Panc1 (cell line): ENCODE data around the gene MED13L. TPM values are rescaled to one million over a fixed set of nuclear protein-coding genes. Genes with fewer than 3 reads are reported as not detected.

Experiments used
- ATAC-seq: fragments of 200-7000 bp; cut with Tn5 transposase; 2 replicates; pipeline ENCODE4 v1.9.1; 2020; ENCODE audit warnings: mild to moderate bottlenecking, moderate library complexity
- BruUV-seq: library from RNA; stranded (reverse); fragments of 400-500 nt; replicated peaks from 2 replicates; lab custom pipeline; 2021; lab: Mats Ljungman, UMichigan
- CTCF ChIA-PET: fragments of 300-600 bp; sonication (Branson Sonifier 250); formaldehyde crosslinking; loops from one replicate; lab custom pipeline; 2022; ENCODE audit warnings: antibody characterized with exemption; lab: Charles Lee
- POLR2A ChIA-PET: fragments of 300-600 bp; sonication (Branson Sonifier 250); formaldehyde crosslinking; loops from one replicate; lab custom pipeline; 2022; ENCODE audit warnings: antibody characterized with exemption; lab: Charles Lee
- DNase-seq: peaks from one replicate; pipeline ENCODE4 v3.0.0-alpha.2; 2010; ENCODE audit warnings: low read depth, low spot score
- H3K27ac ChIP-seq: 2 replicates; pipeline ENCODE4 v1.5.1; 2011; ENCODE audit warnings: mild to moderate bottlenecking, low read length, inconsistent platforms
- H3K27me3 ChIP-seq: fragments of 200-500 bp; sonication (Bioruptor generic); 2 replicates; pipeline ENCODE4 v1.6.0; 2014; ENCODE audit warnings: low read length, inconsistent platforms; ENCODE audit not compliant: control insufficient read depth, insufficient read depth
- H3K36me3 ChIP-seq: fragments of 200-500 bp; sonication (Bioruptor generic); 2 replicates; pipeline ENCODE4 v1.5.1; 2014; ENCODE audit warnings: inconsistent platforms, mild to moderate bottlenecking, low read length, moderate library complexity; ENCODE audit not compliant: control insufficient read depth, insufficient read depth
- H3K4me1 ChIP-seq: 2 replicates; pipeline ENCODE4 v1.5.1; 2011; ENCODE audit warnings: inconsistent platforms, mild to moderate bottlenecking, low read length, moderate library complexity; ENCODE audit not compliant: control insufficient read depth, insufficient read depth
- H3K4me3 ChIP-seq, 2 experiments: 2 replicates each; pipeline ENCODE4 v1.5.1; 2011 to 2012; ENCODE audit warnings: low read depth in 2 of 2, low read length in 2 of 2, mild to moderate bottlenecking in 2 of 2, inconsistent platforms in 1 of 2, moderate library complexity in 1 of 2
- H3K9me3 ChIP-seq: fragments of 200-500 bp; sonication (Bioruptor generic); 2 replicates; pipeline ENCODE4 v1.5.1; 2014; ENCODE audit warnings: low read depth, mild to moderate bottlenecking, inconsistent platforms, low read length, moderate library complexity; ENCODE audit not compliant: control insufficient read depth, insufficient read depth
- CTCF ChIP-seq: fragments of 450-650 bp; IDR thresholded peaks from 2 replicates; pipeline ENCODE4 v1.5.1; 2017; ENCODE audit warnings: mild to moderate bottlenecking
- POLR2AphosphoS5 ChIP-seq: IDR thresholded peaks from 2 replicates; pipeline ENCODE4 v1.6.1; 2012; ENCODE audit warnings: mild to moderate bottlenecking, low read depth, low read length, moderate library complexity
- REST ChIP-seq, 2 experiments: IDR thresholded peaks; 2 replicates each; pipeline ENCODE4 v1.6.1; 2011 to 2012; ENCODE audit warnings: low read depth in 2 of 2, control low read depth in 1 of 2, low read length in 1 of 2, mild to moderate bottlenecking in 1 of 2, moderate library complexity in 1 of 2; ENCODE audit not compliant: insufficient read depth in 1 of 2
- SIN3A ChIP-seq: IDR thresholded peaks from 2 replicates; pipeline ENCODE4 v1.6.1; 2012; ENCODE audit warnings: low read depth, mild to moderate bottlenecking, low read length, moderate library complexity, borderline replicate concordance; ENCODE audit not compliant: insufficient read depth
- TCF7L2 ChIP-seq: IDR thresholded peaks from 2 replicates; pipeline ENCODE4 v1.6.1; 2011; ENCODE audit warnings: mild to moderate bottlenecking, low read depth, low read length, inconsistent platforms
- in situ Hi-C: cut with HindIII; loops from 2 replicates; pipeline ENCODE4 v1.10.0; 2016; ENCODE audit warnings: low sequenced_read_pairs, low pct_unique_long_range_greater_than_20kb
- intact Hi-C: fragments of 100-400 bp; cut with micrococcal nuclease; formaldehyde crosslinking; loops from one replicate; pipeline ENCODE4 v1.10.0; 2022; ENCODE audit not compliant: unreplicated experiment
- total RNA-seq: library from RNA; stranded (reverse); gene quantifications from one replicate; pipeline ENCODE4 v1.2.1, GENCODE V29; 2021; ENCODE audit not compliant: unreplicated experiment

MED13L gene
- total RNA-seq, 1 experiment from 2014 or later: 170 TPM

- H3K4me3 ChIP-seq: no peak overlapping the region
Measured at GRCh38 chr12:116202940-116203339, 74.6 kb downstream of the MED13L start.

GRCh38 chr12:116202433-116202832 is 75.1 kb downstream of the MED13L start:
- DNase-seq (no peak), ATAC-seq (no peak)
- in situ Hi-C loops: no loop called here
- H3K4me1 ChIP-seq: peaks cover 36% of the 10 kb centered on the region
- peak overlapping the region; percentile 18; the same call in 1 of the 2 replicates for H3K27ac ChIP-seq
- no peaks in the 10 kb centered on the region for H3K27me3 ChIP-seq
- no peak for TF ChIP-seq POLR2AphosphoS5
- TF ChIP-seq CTCF: no peak
- BruUV-seq: no TSS peak
- ChIA-PET POLR2A (interaction anchor here (0.6 kb wide), 1 partner anchor 28 kb away, joined by 3 read pairs; no protein-coding TSS in a partner anchor), CTCF (no interaction called here)
- intact Hi-C loops: no loop called here
- H3K4me3 ChIP-seq: no peak overlapping the region
- no peaks in the 10 kb centered on the region for H3K9me3 ChIP-seq
- no peaks in the 10 kb centered on the region for H3K36me3 ChIP-seq

More at GRCh38 chr12:116202940-116203339, 74.6 kb downstream of the MED13L start:
- peaks cover 36% of the 10 kb centered on the region for H3K4me1 ChIP-seq
- intact Hi-C loops: no loop called here
- no TSS peak for BruUV-seq
- ChIA-PET CTCF (no interaction called here), POLR2A (no interaction called here)
- in situ Hi-C loops: no loop called here
- TF ChIP-seq REST (IDR thresholded peaks at IDR 0.05; ENCODE audit: insufficient read depth in 1 of 2, low read depth in 2 of 2, low read length in 1 of 2): no peak
- no peak for TF ChIP-seq CTCF
- TF ChIP-seq TCF7L2: no peak
- TF ChIP-seq SIN3A: no peak
- TF ChIP-seq POLR2AphosphoS5: no peak
- 0 out of 2 replicates have a peak overlapping the region, but pooled peaks have one; percentile 18 for H3K27ac ChIP-seq
- DNase-seq (no peak), ATAC-seq (no peak)
- H3K36me3 ChIP-seq: no peaks in the 10 kb centered on the region
- no peaks in the 10 kb centered on the region for H3K9me3 ChIP-seq
- no peaks in the 10 kb centered on the region for H3K27me3 ChIP-seq
